KG1 (cell line): ENCODE measurements around the gene ANKRD9.
"Not testable (repeated sequence)": the region's sequence is repeated elsewhere in the genome, so short reads cannot be mapped to it uniquely, and the experiment has no call there.

Experiments used
- DNase-seq: peaks from one replicate; lab custom pipeline; 2025; lab: John Stamatoyannopoulos, UW

ANKRD9 gene

DNA sequence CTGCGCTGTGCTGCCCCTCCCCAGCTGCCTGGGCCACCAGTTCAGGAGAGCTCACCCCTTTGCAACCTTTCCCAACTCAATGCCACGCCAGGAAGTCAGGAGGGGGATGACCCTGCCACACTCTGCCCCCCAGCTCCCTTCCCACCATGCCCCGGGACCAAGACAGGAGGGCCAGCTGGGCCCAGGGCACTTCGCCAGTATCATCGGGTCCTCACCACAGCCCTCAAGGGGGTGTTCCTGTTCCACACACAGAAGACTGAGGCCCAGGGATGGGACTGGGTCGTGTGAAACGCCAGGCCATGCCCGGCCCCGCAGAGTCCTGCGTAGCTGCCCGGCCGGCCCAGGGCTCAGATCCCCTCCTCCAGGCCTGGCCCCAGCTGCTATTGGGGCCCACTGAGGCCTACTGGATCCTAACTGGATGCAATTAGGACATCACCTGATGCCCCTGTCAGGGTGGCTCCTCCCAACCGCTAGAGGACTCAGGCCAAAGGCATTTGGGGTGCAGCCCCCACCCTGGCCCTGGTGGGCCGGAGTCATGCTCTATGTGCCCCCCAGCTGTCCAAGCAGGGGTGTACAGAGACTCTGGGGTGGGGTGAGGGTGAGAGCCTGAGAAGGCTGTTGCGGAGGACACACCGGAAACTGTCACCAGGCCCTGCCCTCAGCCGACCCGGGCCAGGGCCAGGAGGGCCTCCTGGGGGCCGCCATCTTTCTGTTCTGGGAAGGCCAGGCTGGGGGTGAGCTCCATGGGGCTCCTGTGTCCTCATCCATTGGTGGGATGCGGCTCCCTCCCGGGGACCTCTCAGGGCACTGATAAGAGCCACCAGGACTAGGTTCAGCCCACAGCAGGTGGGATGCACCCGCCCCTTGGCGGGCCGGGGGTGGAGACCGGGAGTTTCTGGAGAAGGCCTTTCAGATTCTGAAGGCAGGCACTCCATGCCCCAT lies 29.3 kb upstream of the ANKRD9 start:
- DNase-seq: no peak

DNA sequence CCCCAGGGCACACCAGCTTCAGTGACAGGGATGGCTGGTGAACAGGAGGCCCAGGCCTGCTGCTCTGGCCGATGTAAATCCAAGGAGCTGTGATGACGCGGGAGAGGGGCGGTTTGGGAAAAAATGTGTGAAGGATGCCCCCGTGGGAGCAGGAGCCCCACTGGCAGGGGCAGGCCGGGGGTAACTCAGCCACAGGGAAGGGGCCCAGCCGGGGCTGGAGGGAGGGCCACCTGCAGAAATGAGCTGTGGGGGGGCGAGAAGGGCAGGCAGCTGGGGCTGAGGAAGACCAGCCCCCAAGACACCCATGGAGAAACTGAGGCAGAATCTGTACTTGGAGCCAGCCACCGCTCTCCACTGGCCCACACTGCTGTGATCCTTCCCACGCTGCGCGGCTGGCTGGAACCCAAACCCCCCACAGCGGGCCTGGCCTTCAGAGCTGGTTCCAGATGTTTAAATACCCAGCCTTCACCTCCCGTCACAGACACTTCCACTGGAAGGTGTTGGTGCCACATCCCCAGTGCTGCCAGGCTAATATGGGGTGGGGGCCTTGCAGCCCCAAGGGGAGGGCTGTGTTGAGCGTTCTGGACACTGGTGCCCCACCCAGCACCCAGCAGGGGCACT lies 28.5 kb upstream of the ANKRD9 start:
- DNase-seq: no peak

DNA sequence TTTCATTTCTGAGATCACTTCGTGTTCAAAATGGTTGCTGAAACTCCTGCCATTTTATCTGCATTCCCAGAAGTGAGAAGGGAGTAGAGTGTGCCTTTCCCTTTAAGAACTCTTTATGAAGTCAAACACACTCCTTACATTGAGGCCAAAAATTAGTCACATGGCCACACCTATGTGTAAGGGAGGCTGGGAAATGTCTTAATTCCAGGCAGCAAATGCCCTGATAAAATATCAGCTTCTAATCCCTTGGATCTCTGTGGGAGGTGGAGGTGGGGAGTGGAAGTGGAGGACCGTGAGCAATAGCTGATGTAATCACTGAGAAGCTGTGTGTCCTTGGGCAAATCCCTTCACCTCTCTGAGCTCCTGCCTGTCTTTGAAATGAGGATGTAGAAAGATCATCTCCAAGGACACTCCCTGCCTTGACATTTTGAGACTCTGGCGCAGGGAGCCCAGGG lies 22.7 kb upstream of the ANKRD9 start:
- no peak for DNase-seq

DNA sequence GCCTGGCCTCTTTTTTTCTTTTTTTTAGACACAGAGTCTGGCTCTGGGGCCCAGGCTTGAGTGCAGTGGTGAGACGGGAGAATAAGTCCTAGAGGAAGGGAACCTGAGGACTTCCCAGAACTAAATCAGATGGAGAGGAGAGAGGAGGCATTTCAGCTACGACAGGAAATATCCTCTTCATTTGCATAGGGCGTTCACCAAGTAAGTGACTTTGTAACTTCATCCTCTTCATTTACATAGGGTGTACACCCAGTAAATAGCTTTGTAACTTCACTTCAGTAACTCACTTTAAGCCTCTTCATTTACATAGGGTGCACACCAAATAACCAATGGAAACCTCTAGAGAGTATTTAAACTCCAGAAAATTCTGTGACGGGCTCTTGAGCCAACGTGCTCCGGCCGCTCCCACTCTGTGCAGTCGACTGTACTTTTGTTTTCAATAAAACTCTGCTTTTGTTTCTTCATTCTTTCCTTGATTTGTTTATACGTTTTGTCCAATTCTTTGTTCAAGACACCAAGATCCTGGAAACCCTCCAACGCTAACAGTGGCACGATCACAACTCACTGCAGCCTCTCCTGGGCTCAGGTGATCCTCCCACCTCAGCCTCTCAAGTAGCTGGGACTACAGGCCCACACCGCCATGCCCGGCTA lies 21.4 kb upstream of the ANKRD9 start:
- DNase-seq: no peak

DNA sequence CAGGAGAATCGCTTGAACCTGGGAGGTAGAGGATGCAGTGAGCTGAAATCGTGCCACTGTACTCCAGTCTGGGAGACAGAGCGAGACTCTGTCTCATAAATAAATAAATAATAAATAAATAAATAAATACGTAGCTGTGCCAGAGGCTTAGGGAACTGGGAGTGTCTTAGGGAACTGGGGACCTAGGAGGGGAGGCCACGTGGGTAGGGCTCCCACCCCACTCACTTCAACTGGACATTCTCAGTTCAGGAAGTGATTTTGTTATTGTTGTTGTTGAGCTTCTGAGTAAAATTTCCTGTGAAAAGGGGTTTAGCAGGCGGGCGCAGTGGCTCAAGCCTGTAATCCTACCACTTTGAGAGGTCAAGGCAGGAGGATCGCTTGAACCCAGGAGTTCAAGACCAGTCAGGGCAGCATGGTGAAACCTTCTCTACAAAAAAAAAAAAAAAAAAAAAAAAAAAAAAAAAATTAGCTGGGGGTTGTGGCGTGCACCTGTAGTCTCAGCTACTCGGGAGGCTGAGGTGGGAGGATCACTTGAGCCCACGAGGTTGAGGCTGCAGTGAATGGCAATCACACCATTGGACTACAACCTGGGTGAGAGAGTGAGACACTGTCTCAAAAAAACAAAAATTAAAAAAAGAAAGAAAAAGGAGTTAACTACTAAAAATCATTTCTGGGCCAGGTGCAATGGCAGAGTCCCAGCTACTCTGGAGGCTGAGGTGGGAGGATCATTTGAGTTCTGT lies 19.0 kb upstream of the ANKRD9 start:
- DNase-seq: no peak

DNA sequence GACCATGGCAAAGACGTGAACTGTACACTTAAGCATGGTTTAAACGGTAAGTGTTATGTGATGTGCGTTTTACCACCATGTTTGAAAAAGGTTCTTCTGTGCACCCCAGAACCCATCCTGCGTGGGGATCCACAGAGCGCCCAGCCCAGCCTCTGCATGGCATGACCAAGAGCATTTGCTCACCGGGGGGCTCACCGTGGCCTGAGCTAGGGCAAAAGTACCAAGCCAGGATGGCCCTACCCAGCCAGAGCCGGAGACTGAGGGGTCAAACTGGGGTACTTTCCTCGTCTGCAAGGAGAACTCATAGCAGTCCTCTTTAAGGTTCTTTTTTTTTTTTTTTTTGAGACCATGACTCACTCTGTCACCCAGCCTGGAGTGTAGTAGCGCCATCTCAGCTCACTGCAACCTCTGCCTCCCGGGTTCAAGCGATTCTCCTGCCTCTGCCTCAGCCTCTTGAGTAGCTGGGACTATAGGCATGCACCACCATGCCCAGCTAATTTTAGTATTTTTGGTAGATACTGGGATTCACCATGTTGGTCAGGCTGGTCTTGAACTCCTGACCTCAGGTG lies 16.4 kb upstream of the ANKRD9 start:
- no peak for DNase-seq

DNA sequence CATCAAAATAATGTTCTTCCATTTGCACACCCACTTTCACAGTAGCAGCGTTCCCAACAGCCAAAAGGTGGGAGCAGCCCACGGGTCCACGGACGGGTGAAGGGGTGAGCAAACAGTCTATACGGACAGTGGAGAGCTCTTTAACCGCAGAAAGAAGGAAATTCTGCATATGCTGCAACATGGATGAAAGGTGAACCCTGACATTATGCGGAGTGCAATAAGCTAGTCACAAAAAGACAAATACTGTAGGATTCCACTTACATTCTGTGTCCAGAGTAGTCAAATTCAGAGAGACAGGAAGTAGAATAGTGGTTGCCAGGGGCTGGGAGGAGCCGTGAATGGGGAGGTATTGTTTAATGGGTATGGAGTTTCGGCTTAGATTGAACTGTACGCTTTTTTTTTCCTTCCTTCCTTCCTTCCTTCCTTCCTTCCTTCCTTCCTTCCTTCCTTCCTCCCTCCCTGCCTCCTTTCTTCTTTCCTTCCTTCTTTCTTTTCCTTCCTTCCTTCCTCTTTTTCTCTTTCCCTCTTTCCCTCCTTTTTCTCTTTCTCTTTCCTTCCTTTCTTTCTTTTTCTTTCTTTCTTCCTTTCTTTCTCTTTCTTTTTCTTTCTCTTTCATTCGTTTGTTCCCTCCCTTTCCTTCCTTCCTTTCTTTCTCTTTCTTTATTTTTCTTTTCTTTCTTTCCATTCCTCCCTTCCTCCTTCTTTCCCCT lies 15.8 kb upstream of the ANKRD9 start:
- DNase-seq: peak; percentile 42

DNA sequence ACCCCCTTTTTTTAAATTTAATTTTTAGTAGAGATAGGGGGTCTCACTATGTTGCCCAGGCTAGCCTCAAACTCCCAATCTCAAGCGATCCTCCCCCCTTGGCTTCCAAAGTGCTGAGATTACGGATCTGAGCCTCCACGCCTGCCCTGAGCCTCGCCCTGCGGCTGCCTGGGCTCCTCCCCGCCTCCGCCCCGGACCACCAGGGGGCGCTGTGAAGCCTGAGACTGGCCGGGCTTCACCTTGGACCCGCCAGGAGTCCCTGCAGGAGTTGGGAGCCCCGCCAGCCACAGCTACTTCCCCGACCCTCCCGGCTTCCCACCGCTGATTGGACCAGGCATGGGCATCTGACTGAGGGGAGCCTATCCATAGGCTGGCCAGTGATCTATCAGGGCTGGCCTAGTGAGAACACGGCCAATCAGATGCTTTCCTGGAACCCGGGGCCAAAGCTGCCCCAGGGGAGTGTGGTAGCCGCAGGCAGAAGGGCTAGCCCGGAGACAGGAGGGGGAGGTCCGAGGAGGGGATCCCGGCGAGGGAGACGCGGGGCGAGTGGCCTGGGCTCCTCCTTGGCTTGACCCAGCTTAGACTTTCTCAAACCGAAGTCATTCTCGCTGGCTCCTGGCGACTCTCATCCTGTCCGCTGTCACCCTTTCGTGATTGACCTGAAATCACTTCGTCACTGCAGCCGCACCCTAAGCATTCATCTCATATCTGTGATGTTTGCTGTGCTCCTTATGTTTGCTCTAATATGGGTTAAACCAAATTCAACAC lies 15.1 kb upstream of the ANKRD9 start:
- DNase-seq: peak; percentile 88

DNA sequence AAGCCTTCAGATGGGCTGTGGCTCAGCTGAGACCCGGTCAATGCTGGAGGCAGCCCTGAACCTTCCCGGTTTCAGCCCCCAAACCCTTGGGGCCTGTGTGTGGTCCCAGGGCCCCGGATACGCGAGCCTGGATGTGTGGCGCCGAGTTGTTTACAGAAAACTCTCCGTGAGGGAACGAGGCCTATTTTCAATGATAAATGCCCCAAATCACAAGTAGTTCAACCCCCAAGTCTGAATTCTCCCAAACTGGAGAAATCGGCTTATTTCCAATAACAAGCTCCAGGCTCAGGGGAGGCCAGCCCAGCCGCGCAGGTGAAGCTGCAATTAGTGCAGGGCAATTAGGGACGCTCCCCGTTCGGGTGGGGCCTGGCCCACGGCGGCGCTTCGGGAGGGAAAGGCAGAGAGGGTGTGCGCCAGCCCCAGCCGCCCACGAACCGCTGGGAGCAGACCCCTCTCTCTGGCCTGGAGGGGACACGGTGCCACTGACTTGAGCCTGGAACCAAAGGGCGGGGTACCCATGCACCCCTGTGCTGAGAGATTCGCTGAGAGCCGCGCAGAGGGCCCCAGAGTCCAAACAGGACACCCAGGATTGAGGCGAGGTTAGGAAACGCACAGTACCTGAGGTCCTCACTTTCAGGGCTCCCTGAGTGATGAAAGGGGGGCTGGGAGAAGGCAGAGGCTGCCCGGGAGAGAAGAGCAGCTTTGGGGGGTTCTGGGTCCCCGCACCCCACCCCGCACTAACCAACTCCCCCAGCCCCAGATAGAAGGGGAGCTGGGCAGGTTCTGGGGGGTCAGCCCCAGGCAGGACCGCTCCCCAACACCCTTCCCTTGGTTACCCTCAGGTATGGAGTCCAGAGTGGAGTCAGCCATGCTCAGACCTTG lies 14.2 kb upstream of the ANKRD9 start:
- DNase-seq: no peak

DNA sequence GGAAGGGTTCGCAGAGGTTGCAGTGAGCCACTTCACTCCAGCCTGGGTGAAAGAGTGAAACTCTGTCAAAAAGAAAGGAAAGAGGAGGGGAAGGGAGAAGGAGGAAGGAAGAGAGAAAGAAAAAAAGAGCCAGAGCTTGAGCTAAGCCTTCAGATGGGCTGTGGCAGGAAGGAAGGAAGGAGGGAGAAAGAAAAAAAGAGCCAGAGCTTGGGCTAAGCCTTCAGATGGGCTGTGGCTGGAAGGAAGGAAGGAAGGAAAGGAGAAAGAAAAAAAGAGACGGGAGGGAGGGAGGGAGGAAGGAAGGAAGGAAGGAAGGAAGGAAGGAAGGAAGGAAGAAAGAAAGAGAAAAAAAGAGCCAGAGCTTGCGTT lies 13.6 kb upstream of the ANKRD9 start:
- no peak for DNase-seq

DNA sequence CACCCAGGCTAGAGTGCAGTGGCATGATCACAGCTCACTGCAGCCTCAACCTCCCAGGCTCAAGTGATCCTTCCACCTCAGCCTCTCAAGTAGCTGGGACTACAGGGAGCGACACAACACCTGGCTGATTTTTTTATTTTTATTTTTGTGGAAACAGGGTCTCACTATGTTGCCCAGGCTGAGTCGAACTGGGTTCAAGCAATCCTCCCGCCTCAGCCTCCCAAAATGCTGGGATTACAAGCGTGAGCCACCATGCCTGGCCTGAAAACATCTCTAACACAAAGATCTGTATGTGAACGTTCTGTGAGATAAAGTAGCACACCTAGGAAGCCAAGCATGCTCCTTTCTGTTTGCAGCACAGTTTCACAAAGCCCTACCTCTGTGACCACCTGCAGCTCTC lies 10.1 kb upstream of the ANKRD9 start:
- not testable (repeated sequence) for DNase-seq

DNA sequence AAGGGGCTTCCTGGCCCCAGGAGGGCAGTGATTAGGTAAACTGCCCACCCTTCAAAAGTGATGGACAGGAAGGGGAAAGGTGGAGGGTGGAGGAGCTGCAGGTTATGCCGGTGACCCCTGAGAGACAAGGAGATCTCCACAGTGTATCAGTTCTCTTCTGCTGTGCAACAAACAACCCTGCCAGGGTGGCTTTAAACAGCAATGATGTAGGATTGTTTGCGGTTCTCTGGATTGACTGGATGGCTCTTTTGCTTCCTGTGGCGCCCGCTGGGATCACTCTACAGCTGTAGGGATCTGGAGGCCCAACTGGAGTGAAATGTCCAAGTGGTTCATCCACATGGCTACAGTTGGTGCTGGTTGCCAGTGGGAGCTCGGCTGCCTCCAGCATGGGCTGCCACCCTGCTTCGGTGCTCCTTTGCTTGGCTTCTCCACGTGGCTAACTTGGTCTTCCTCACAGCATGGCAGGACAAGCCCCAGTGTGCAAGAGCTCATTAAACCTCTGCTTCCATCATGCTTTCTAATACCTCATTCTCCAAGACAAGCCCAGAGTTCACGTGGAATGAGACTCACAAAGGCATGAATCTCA lies 8.6 kb upstream of the ANKRD9 start:
- DNase-seq: no peak

DNA sequence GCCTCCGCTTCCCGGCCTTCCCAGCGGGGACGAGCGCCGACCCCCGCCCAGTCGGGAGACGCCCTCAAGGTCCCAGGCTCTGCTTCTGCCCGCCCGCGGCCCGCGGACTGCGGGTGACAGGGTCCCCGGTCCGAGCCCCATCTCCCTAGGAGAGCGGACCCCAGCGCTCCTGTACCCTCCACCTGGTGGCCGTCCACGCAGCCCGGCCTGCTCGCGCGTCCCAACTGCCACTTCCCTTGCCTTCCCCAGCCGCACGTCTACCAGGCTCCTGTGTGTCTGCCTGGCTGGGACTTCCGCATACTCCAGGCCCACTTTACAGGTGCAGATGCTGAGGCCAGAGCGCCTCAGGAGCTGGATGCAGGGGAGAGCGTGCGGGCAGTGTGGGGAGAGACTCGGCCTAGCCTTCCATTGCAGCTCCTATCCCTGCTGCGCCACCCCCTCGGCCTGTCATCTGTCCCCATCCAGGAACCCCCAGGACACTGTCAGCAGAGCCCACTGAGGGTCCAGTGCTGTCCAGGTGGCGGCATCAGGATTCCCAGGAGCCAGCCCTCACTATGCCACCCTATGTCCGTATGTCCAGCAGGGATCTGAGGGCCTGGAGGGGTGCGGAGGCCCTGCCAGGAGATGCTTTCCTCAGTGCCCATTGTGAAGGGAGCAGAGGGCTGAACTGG lies 8.0 kb upstream of the ANKRD9 start:
- DNase-seq: no peak

DNA sequence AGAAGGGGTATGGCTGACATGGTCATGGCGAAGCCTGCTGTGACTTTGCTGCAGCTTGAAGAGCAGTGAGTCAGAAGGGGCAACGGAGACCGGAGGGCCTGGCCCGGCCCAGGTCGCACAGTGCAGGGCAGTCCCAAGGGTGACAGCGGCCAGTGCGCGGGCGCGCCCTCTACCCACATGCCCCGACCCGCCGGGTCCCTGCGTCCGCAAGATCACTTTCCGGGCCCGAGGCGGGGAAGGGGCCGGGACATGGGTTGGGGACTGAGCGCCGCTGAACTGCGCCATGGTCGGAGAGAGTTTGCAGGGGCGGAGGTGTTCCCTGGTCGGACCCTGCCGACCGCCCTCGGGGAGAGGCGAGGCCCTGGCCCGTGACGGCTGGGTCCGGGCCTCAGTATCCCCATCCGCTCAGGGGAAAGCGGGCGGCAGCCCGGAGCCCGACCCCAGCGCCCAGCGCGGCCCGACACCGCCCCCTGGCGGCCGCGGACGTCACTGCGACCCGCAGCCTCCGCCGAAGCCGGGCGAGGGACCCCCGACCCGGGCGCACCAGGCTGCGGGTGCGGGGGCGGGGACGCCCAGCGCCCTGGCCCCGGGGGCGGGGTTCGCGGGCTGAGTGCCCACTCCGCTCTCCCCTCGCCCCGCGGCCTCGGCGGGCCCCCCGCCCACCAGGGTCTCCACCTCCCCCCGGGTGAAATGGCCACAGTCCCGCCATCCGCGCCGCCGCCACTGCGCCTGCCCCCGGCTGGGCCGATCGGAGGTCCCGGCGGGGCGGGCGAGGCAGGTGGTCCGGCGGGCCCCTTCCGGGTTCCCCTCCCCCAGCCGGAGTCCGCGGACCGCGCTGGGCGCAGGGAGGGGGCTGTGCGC lies 7.2 kb upstream of the ANKRD9 start:
- peak; percentile 49 for DNase-seq

DNA sequence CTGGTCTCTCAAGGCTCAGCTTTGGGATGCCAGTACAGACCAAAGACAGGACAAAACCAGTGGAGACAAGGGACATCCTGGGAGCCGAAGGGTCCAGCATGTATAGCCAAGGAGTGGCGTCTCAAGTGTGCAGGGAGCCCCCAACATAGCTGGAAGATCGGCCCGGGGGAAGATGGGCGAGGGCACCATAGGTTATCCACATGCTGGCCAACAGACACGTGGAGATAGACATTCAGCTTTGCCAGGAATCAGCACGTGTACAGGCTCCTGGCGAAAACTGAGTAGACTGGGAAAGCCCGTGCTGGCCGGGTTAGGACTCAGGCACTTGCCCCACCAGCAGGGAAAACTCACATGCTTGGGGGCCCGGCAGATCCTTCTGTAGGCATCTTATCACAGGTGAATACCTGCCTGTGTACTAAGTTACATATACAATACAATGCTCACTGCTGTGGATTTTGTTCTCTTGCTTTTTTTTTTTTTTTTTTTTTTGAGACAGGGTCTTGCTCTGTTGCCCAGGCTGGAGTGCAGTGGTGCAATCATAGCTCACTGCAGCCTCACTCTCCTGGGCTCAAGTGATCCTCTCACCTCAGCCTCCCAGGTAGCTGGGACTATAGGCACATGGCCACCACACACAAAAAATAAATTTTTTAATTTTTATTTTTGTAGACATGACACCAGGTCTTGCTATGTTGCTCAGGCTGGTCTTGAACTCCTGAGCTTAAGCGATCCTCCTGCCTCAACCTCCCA lies 5.6 kb upstream of the ANKRD9 start:
- no peak for DNase-seq

DNA sequence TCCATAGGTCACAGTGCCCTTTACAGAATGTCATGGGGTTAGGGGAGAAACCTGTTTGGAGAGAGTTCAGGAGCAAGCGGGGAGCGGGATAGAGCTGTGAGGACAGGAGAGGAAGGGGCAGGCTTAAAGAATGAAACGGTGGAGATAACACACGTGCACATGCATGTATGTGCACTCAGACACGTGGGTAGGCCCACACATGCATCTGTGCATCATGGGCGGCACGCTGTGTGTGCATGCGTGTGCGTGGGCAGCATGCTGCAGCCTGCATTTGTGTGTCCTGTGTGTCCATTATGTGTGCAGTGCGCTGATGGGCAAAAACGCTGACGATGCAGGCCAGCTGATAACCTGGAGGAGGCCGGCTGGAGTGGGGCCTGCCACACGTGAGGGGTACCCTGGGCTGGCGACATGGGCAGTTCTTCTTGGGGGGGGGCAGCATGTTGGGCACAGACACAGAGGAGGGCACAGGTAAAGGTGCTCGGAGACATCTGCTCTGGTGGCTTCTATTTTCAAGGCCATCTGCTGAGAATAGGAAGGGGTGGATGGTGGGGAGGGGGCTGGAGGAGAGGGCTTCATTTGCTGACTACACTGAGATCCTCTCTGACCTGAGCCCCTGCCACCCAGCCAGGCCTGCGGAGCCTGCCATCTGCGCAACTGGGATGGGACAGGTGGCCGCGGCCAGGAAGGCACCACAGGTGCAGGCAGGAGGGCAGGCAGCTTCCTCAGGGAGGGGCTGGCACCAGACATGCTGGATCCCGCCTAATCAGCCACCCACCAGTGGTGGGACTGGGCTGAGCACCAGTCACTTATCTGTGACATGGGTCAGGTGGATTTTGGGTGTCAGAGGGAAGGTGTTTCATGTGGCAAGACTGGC lies 4.6 kb upstream of the ANKRD9 start:
- DNase-seq: no peak
